Thoracic aorta (tissue), 2 donors: Measurements from ENCODE around the gene WSCD2. TPM values are rescaled to one million over a fixed set of nuclear protein-coding genes. Genes with fewer than 3 reads are reported as not detected.

Experiments
- ATAC-seq: fragments of 150-250 bp; one replicate; pipeline ENCODE4 v1.8.0; 2017; ENCODE audit warnings: low read depth; ENCODE audit not compliant: insufficient number of reproducible peaks, low FRiP score
- DNase-seq: peaks from one replicate; pipeline ENCODE4 v3.0.0-alpha.2; 2020; ENCODE audit warnings: low spot score
- H3K27ac ChIP-seq, 2 donors: fragments of 200-600 bp; sonication (generic); 1 replicate in 1 of 2; 2 replicates in 1 of 2; pipeline ENCODE4 v1.5.1; 2016; ENCODE audit warnings: mild to moderate bottlenecking in 2 of 2, moderate library complexity in 2 of 2
- H3K27me3 ChIP-seq: fragments of 200-600 bp; sonication (generic); replicated peaks from 2 replicates; pipeline ENCODE4 v1.6.0; 2016; ENCODE audit warnings: mild to moderate bottlenecking; ENCODE audit not compliant: insufficient read depth
- H3K36me3 ChIP-seq: fragments of 200-600 bp; sonication (generic); one replicate; pipeline ENCODE4 v1.5.1; 2016
- H3K4me1 ChIP-seq, 2 donors: fragments of 200-600 bp; sonication (generic); 1 replicate in 1 of 2; 2 replicates in 1 of 2; pipeline versions ENCODE4 v1.5.1 to v1.6.0; 2016; ENCODE audit warnings: low read depth in 2 of 2, mild to moderate bottlenecking in 1 of 2; ENCODE audit not compliant: control insufficient read depth in 1 of 2
- H3K4me3 ChIP-seq: fragments of 200-600 bp; sonication (generic); 2 replicates; pipeline ENCODE4 v1.5.1; 2016; ENCODE audit warnings: mild to moderate bottlenecking
- H3K9me3 ChIP-seq: fragments of 200-600 bp; sonication (generic); 2 replicates; pipeline ENCODE4 v1.5.1; 2016
- CTCF ChIP-seq: fragments of 200-600 bp; sonication (generic); IDR thresholded peaks from one replicate; pipeline ENCODE4 v1.5.1; 2019; ENCODE audit warnings: antibody characterized with exemption
- total RNA-seq, 2 donors: library from RNA; depleted of rRNA; stranded (reverse); fragments of >200 nt; gene quantifications; one replicate each; pipeline versions ENCODE4 v1.1.0 to v1.2.3, GENCODE V29; 2016

Gene WSCD2
- total RNA-seq, 2 donors from 2014 or later = 3.3 to 6.9 TPM

DNA sequence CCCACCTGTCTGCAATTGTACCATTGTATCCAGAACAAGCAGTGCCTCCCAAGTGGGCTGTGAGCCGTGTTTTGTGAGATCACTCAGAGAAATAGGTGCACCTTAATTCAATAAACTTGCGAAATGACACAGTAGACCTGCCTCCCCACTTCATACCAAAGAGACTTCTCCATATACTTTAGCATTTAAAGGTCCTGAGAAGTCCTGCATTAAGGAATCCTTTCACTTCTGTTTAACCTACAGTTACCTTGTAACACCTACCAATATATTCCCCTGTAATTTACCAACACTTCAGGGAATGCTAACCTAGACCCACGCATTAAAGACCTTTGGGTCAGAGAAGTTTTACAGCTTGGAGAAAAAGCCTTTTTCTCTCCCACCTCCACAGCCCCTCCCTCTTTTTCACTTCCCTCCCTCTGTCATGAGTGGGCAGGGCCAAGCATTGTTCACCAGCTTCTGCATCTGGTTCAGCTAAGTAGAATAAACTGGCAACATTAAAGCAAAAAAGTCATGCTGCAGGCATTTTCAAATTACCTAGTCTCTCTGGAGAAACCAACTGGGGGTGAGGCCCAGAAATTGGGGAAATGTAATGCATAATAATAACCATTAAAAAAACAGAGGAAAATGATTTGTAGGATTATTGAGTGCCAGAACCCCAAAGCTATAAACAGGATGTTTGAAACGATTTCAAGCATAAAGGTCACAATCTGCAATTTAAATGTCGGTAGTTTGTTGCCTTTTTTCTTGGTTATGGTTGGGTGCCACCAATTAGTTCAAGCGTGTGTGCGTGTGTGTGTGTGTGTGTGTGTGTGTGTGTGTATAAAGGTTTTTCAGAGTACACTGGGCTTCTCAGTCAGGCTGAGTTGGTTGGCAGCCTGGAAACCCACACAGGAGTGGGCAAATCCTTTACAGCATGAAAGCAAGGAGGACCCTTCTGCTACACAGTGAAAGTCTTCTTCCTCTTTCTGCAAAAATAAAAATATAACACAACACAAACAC lies 13.7 kb upstream of the WSCD2 start:
- Histone ChIP-seq H3K9me3 (no peaks in the 10 kb centered on the region), H3K4me1 (peaks cover 6 to 11% of the 10 kb centered on the region in 2 donors), H3K36me3 (no peaks in the 10 kb centered on the region), H3K27ac (no peak overlapping the region), H3K27me3 (no peaks in the 10 kb centered on the region), H3K4me3 (no peak overlapping the region)
- DNase-seq (no peak), ATAC-seq (no peak)
- no peak for TF ChIP-seq CTCF

DNA sequence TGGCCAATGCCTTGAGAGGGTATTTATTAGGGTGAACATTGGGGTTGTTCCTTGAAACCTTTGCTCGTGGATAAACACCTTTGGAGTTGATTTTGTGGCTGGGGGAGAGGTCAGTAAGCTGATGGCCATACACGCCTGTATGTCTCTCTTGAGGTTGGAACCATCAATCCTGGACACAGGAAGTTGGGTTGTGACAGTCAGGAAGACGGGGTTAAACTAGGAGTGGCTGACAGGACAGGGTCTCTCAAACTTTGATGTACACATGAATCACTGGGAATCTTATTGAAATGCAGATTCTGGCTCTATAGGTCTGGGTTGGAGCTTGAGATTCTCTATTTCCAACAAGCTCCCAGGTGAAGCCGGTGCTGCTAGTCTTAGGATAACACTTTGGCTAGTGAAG lies 12.8 kb upstream of the WSCD2 start:
- TF ChIP-seq CTCF = no peak

GRCh38 chr12:108116699-108117098 lies 12.4 kb upstream of the WSCD2 start:
- Histone ChIP-seq H3K27ac (no peak overlapping the region), H3K4me1 (peaks cover 6 to 14% of the 10 kb centered on the region in 2 donors)
- TF ChIP-seq CTCF = no peak

More for the DNA sequence above, 12.8 kb upstream of the WSCD2 start:
- no peaks in the 10 kb centered on the region for H3K36me3 ChIP-seq
- ATAC-seq = no peak
- peaks cover 6 to 11% of the 10 kb centered on the region in 2 donors for H3K4me1 ChIP-seq
- no peaks in the 10 kb centered on the region for H3K27me3 ChIP-seq
- no peak overlapping the region for H3K4me3 ChIP-seq
- DNase-seq = no peak
- no peak overlapping the region for H3K27ac ChIP-seq
- H3K9me3 ChIP-seq = no peaks in the 10 kb centered on the region

GRCh38 chr12:108117163-108117849 lies 11.8 kb upstream of the WSCD2 start:
- Histone ChIP-seq H3K4me3 (no peak overlapping the region), H3K27me3 (no peaks in the 10 kb centered on the region), H3K4me1 (peaks cover 6 to 14% of the 10 kb centered on the region in 2 donors), H3K27ac (no peak overlapping the region), H3K9me3 (no peaks in the 10 kb centered on the region), H3K36me3 (no peaks in the 10 kb centered on the region)
- ATAC-seq (no peak), DNase-seq (no peak)
- TF ChIP-seq CTCF = no peak

More at GRCh38 chr12:108116699-108117098, 12.4 kb upstream of the WSCD2 start:
- ATAC-seq (no peak), DNase-seq (no peak)
- Histone ChIP-seq H3K27me3 (no peaks in the 10 kb centered on the region), H3K9me3 (no peaks in the 10 kb centered on the region), H3K36me3 (no peaks in the 10 kb centered on the region), H3K4me3 (no peak overlapping the region)

GRCh38 chr12:108117902-108118301 lies 11.2 kb upstream of the WSCD2 start:
- no peaks in the 10 kb centered on the region for H3K27me3 ChIP-seq
- H3K4me1 ChIP-seq = peaks cover 6 to 13% of the 10 kb centered on the region in 2 donors
- no peak overlapping the region for H3K27ac ChIP-seq
- H3K36me3 ChIP-seq = no peaks in the 10 kb centered on the region
- TF ChIP-seq CTCF = no peak
- no peak overlapping the region for H3K4me3 ChIP-seq
- ATAC-seq (no peak), DNase-seq (no peak)
- H3K9me3 ChIP-seq = no peaks in the 10 kb centered on the region
